Suprapubic skin (tissue), 4 donors: ENCODE data around the gene ATXN2.

Experiments used
- CTCF ChIP-seq, 2 donors: fragments of 200-600 bp in 1 of 2; fragments of 450-650 bp in 1 of 2; sonication (generic) in 1 of 2; IDR thresholded peaks; one replicate each; pipeline ENCODE4 v1.5.1; 2016 to 2019; ENCODE audit warnings: antibody characterized with exemption in 2 of 2, mild to moderate bottlenecking in 1 of 2, moderate library complexity in 1 of 2
- EP300 ChIP-seq: sonication (generic); formaldehyde crosslinking; IDR thresholded peaks from one replicate; pipeline ENCODE4 v1.6.1; 2017; ENCODE audit warnings: antibody characterized with exemption
- POLR2A ChIP-seq, 2 donors: fragments of 450-650 bp; IDR thresholded peaks; one replicate each; pipeline ENCODE4 v1.6.1; 2017; ENCODE audit warnings: antibody characterized with exemption in 2 of 2, mild to moderate bottlenecking in 2 of 2, moderate library complexity in 2 of 2
- POLR2AphosphoS5 ChIP-seq, 3 donors: sonication (generic); formaldehyde crosslinking; IDR thresholded peaks; one replicate each; pipeline ENCODE4 v1.6.1; 2017; ENCODE audit warnings: antibody characterized with exemption in 3 of 3

GRCh38 chr12:111407377-111408115 lies 191.6 kb downstream of the ATXN2 start:
- no peak for TF ChIP-seq CTCF (IDR thresholded peaks at IDR 0.05)
- TF ChIP-seq EP300 = no peak
- TF ChIP-seq POLR2A (IDR thresholded peaks at IDR 0.05) = no peak
- TF ChIP-seq POLR2AphosphoS5 (IDR thresholded peaks at IDR 0.05) = no peak
